PC-9 (cell line): ENCODE data around the gene FBXW12. TPM values are rescaled to one million over a fixed set of nuclear protein-coding genes. Genes with fewer than 3 reads are reported as not detected.

Experiments
- BruUV-seq: library from RNA; stranded (reverse); fragments of 400-500 nt; replicated peaks from 2 replicates; lab custom pipeline; 2021; lab: Mats Ljungman, UMichigan
- CTCF ChIA-PET: fragments of 300-600 bp; sonication (Branson Sonifier 250); formaldehyde crosslinking; loops from one replicate; lab custom pipeline; 2022; ENCODE audit warnings: antibody characterized with exemption; lab: Charles Lee
- POLR2A ChIA-PET: fragments of 300-600 bp; sonication (Branson Sonifier 250); formaldehyde crosslinking; loops from one replicate; lab custom pipeline; 2022; ENCODE audit warnings: antibody characterized with exemption; ENCODE audit not compliant: unreplicated experiment; lab: Charles Lee
- DNase-seq, 2 experiments: peaks; one replicate each; pipeline versions ENCODE4 v3.0.0 to v3.0.0-alpha.2; 2015 to 2022; ENCODE audit warnings: mixed read lengths in 1 of 2
- H2AFZ ChIP-seq: fragments of 200-600 bp; sonication (generic); 2 replicates; pipeline ENCODE4 v1.8.1; 2017; ENCODE audit warnings: antibody characterized with exemption
- H3F3A ChIP-seq: fragments of 200-600 bp; sonication (generic); 2 replicates; pipeline ENCODE4 v1.8.1; 2017; ENCODE audit warnings: antibody characterized with exemption, mild to moderate bottlenecking, low read depth; ENCODE audit not compliant: insufficient read depth
- H3K27ac ChIP-seq: fragments of 200-600 bp; sonication (generic); 2 replicates; pipeline ENCODE4 v1.6.1; 2016; ENCODE audit warnings: mixed run types
- H3K27me3 ChIP-seq: fragments of 200-600 bp; sonication (generic); 2 replicates; pipeline ENCODE4 v1.6.1; 2016; ENCODE audit warnings: low read depth, mixed run types; ENCODE audit not compliant: insufficient read depth
- H3K36me3 ChIP-seq: fragments of 200-600 bp; sonication (generic); 2 replicates; pipeline ENCODE4 v1.6.1; 2016; ENCODE audit warnings: low read depth, mixed run types
- H3K4me1 ChIP-seq: fragments of 200-600 bp; sonication (generic); replicated peaks from 2 replicates; pipeline ENCODE4 v1.6.1; 2016; ENCODE audit warnings: mixed run types; ENCODE audit not compliant: insufficient read depth
- H3K4me2 ChIP-seq: fragments of 200-600 bp; sonication (generic); 2 replicates; pipeline ENCODE4 v1.6.1; 2017; ENCODE audit warnings: mixed run types
- H3K4me3 ChIP-seq: fragments of 200-600 bp; sonication (generic); 2 replicates; pipeline ENCODE4 v1.6.1; 2016; ENCODE audit warnings: mixed run types
- H3K79me2 ChIP-seq: fragments of 200-600 bp; sonication (generic); 2 replicates; pipeline ENCODE4 v1.6.1; 2017; ENCODE audit warnings: low read depth, mixed run types
- H3K9me2 ChIP-seq: fragments of 200-600 bp; sonication (generic); 2 replicates; pipeline ENCODE4 v1.8.1; 2017; ENCODE audit warnings: mild to moderate bottlenecking; ENCODE audit not compliant: insufficient read depth
- H3K9me3 ChIP-seq: fragments of 200-600 bp; sonication (generic); 2 replicates; pipeline ENCODE4 v1.8.1; 2016; ENCODE audit warnings: low read depth; ENCODE audit not compliant: insufficient read depth
- H4K20me1 ChIP-seq: fragments of 200-600 bp; sonication (generic); 2 replicates; pipeline ENCODE4 v1.8.1; 2017; ENCODE audit not compliant: insufficient read depth
- EZH2 ChIP-seq: fragments of 200-600 bp; sonication (generic); IDR thresholded peaks from 2 replicates; pipeline ENCODE4 v1.8.0; 2017; ENCODE audit warnings: antibody characterized with exemption, low read depth
- intact Hi-C: fragments of 100-400 bp; cut with micrococcal nuclease; formaldehyde crosslinking; loops from one replicate; pipeline ENCODE4 v1.10.0; 2022; ENCODE audit not compliant: unreplicated experiment
- total RNA-seq: library from RNA; stranded (reverse); gene quantifications from 2 replicates; pipeline ENCODE4 v1.2.3, GENCODE V29; 2021
- TF ChIP-seq, protein P1 (sequence below): fragments of 200-600 bp; sonication (generic); conservative IDR thresholded peaks from 2 replicates; pipeline ENCODE4 v1.6.1; 2017; ENCODE audit warnings: mixed run types, antibody characterized with exemption, mild to moderate bottlenecking, moderate library complexity

FBXW12 gene
- total RNA-seq, 1 experiment from 2014 or later = not detected

DNA sequence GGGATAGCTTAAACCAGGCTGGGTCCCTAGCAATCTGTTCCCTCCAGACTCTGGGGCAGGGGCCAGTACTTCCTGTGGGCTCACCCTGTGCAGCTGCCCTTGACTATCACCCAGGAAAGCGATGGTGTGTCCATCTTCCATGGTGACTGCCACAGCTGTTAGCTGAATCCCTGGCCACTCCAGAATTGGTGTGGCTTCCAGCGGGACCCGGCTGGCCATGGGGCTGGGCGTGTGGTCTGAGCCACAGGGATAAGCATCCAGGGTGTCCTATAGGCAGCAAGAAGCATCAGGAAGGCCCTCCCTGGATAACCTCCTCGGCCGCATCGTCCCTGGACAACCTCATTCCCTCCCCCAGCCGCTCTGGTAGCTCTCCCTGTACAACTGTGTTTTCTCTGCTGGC lies 50.7 kb downstream of the FBXW12 start:
- CTCF ChIA-PET = interaction anchor here (1.2 kb wide), 1 partner anchor 17 kb away, joined by 4 read pairs; the partner anchor contains the start of gene CCDC51
- peaks cover 17% of the 10 kb centered on the region for H3K79me2 ChIP-seq

DNA sequence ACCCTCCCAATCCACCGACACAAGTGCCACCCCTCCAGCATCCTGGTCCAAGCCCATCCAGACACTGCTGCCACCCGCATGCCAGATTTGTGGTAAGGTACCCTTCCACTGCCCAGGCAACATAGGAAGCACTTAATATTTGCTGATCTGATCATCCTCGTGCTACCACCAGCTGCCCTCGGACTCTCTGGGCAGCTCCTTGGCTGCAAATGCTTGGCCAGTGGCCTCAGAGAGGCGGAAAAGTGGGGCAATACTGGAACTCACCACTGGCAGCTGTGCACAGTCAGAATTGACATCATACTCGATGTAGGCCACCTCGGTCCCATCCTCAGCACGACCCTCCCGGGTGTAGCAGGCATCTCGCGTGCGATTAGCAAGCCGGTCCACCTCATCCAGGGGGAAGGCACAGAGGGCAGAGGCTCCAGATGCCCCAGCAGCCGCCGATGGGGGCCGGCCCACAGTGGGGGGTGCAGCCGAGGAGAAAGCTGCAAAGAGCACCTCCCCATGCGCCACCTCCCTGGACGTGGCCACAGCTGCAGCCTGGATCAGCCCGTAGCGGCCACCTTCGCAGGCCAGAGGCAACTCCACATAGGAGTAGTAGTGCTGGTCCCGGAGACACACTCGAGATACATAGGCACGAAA lies 51.3 kb downstream of the FBXW12 start:
- no peaks in the 10 kb centered on the region for H3F3A ChIP-seq
- H3K9me2 ChIP-seq = no peaks in the 10 kb centered on the region
- no peak overlapping the region for H3K4me2 ChIP-seq
- no peak for DNase-seq
- no peak overlapping the region for H2AFZ ChIP-seq
- intact Hi-C loops = no loop called here
- H3K79me2 ChIP-seq = peaks cover 24% of the 10 kb centered on the region
- CTCF ChIA-PET = interaction anchor here (1.2 kb wide), 1 partner anchor 16 kb away, joined by 4 read pairs; the partner anchor contains the start of gene CCDC51
- H3K27ac ChIP-seq = no peak overlapping the region
- H3K4me3 ChIP-seq = no peak overlapping the region
- BruUV-seq = no TSS peak
- no peak for TF ChIP-seq EZH2
- TF ChIP-seq, protein P1, sequence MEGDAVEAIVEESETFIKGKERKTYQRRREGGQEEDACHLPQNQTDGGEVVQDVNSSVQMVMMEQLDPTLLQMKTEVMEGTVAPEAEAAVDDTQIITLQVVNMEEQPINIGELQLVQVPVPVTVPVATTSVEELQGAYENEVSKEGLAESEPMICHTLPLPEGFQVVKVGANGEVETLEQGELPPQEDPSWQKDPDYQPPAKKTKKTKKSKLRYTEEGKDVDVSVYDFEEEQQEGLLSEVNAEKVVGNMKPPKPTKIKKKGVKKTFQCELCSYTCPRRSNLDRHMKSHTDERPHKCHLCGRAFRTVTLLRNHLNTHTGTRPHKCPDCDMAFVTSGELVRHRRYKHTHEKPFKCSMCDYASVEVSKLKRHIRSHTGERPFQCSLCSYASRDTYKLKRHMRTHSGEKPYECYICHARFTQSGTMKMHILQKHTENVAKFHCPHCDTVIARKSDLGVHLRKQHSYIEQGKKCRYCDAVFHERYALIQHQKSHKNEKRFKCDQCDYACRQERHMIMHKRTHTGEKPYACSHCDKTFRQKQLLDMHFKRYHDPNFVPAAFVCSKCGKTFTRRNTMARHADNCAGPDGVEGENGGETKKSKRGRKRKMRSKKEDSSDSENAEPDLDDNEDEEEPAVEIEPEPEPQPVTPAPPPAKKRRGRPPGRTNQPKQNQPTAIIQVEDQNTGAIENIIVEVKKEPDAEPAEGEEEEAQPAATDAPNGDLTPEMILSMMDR = no peak
- no peaks in the 10 kb centered on the region for H3K9me3 ChIP-seq
- no peaks in the 10 kb centered on the region for H3K36me3 ChIP-seq
- H3K4me1 ChIP-seq = peaks cover 5% of the 10 kb centered on the region; the same call in 1 of the 2 replicates
- POLR2A ChIA-PET = interaction anchor here (0.7 kb wide), 1 partner anchor 236 kb away, joined by 3 read pairs; no protein-coding TSS in a partner anchor
- no peaks in the 10 kb centered on the region for H3K27me3 ChIP-seq
- H4K20me1 ChIP-seq = no peaks in the 10 kb centered on the region

More for the DNA sequence above, 50.7 kb downstream of the FBXW12 start:
- no peaks in the 10 kb centered on the region for H3F3A ChIP-seq
- intact Hi-C loops = no loop called here
- DNase-seq = no peak
- H3K4me3 ChIP-seq = no peak overlapping the region
- POLR2A ChIA-PET = interaction anchor here (0.7 kb wide), 1 partner anchor 235 kb away, joined by 3 read pairs; no protein-coding TSS in a partner anchor
- H3K9me2 ChIP-seq = no peaks in the 10 kb centered on the region
- no peak overlapping the region for H3K27ac ChIP-seq
- TF ChIP-seq, protein P1 = no peak
- no peak for TF ChIP-seq EZH2
- H3K9me3 ChIP-seq = no peaks in the 10 kb centered on the region
- H4K20me1 ChIP-seq = no peaks in the 10 kb centered on the region
- no peaks in the 10 kb centered on the region for H3K36me3 ChIP-seq
- H3K27me3 ChIP-seq = no peaks in the 10 kb centered on the region
- BruUV-seq = no TSS peak
- no peak overlapping the region for H2AFZ ChIP-seq
- H3K4me2 ChIP-seq = no peak overlapping the region
- H3K4me1 ChIP-seq = no peaks in the 10 kb centered on the region

DNA sequence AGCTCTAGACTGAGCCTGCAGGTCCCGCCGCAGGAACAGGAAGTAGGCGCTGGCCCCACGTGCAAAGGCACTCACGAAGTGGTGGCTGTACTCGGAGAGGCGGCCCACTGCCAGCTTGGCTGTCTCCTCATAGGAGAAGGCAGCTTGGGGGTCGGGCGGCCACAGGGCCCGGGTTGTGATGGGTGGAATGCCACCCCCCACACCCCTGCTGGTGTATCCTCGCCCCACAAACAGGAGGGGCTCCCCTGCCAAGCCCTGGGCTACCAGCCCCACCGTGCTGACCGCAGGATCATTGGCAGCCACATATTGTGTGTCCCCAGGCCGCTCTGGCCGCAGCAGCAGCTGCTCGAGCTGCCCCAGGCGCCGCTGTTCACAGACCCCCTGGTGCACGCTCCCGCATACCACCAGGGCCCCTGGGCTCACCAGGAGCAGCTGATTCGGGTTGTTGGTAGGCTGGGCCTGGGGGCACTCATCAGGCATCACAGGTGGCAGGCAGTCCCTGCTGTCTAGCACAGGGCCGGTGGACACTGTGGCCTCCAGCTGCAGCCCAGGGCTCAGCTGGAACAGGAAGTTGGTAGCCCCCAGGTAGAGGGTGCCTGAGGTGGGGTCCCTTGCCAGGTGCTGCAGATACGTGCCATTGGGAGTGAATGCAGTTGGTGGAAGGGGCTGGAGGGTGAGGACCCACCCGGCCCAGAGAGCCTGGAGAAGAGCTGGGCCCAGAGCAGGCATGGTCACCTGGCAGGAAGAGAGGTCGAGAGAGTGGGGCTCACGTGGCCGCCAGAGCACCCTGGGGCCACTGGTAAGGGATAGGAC lies 52.1 kb downstream of the FBXW12 start:
- Histone ChIP-seq H3K9me3 (no peaks in the 10 kb centered on the region), H3K79me2 (peaks cover 25% of the 10 kb centered on the region), H3K9me2 (no peaks in the 10 kb centered on the region), H3F3A (no peaks in the 10 kb centered on the region), H2AFZ (no peak overlapping the region), H3K4me1 (peaks cover 5% of the 10 kb centered on the region; the same call in 1 of the 2 replicates), H3K27me3 (no peaks in the 10 kb centered on the region), H4K20me1 (no peaks in the 10 kb centered on the region), H3K4me3 (no peak overlapping the region), H3K4me2 (no peak overlapping the region), H3K27ac (no peak overlapping the region), H3K36me3 (no peaks in the 10 kb centered on the region)
- no peak for DNase-seq
- ChIA-PET POLR2A (interaction anchor here (0.6 kb wide), 1 partner anchor 169 kb away, joined by 7 read pairs; no protein-coding TSS in a partner anchor), CTCF (no interaction called here)
- BruUV-seq = no TSS peak
- TF ChIP-seq, protein P1 = no peak
- no peak for TF ChIP-seq EZH2
- intact Hi-C loops = no loop called here
